Ramos (cell line): ENCODE measurements around the gene COL8A2.

Experiments
- in situ Hi-C: fragments of 300-500 bp; cut with MboI; formaldehyde crosslinking; loops from one replicate; pipeline ENCODE4 v1.14.3; 2022; ENCODE audit warnings: low sequenced_read_pairs; ENCODE audit not compliant: unreplicated experiment

COL8A2 gene

GRCh38 chr1:36081926-36082485 lies 43.0 kb downstream of the COL8A2 start:
- in situ Hi-C loops: no loop called here

GRCh38 chr1:36080801-36081200 lies 44.2 kb downstream of the COL8A2 start:
- in situ Hi-C loops: no loop called here

- in situ Hi-C loops: no loop called here
Measured at GRCh38 chr1:36080236-36080635, 44.8 kb downstream of the COL8A2 start.

GRCh38 chr1:36076979-36077573 lies 47.9 kb downstream of the COL8A2 start:
- in situ Hi-C loops: no loop called here

- in situ Hi-C loops: no loop called here
Measured at GRCh38 chr1:36070349-36070748, 54.7 kb downstream of the COL8A2 start.

- in situ Hi-C loops: no loop called here
Measured at GRCh38 chr1:36068866-36069265, 56.2 kb downstream of the COL8A2 start.

- in situ Hi-C loops: no loop called here
Measured at GRCh38 chr1:36067871-36068270, 57.2 kb downstream of the COL8A2 start.

GRCh38 chr1:36062315-36062714 lies 62.7 kb downstream of the COL8A2 start:
- in situ Hi-C loops: no loop called here

GRCh38 chr1:36055706-36056105 lies 69.3 kb downstream of the COL8A2 start:
- in situ Hi-C loops: no loop called here

- in situ Hi-C loops: no loop called here
Measured at GRCh38 chr1:36053978-36054377, 71.0 kb downstream of the COL8A2 start.

GRCh38 chr1:36051821-36052220 lies 73.2 kb downstream of the COL8A2 start:
- in situ Hi-C loops: no loop called here
